Measurements from ENCODE around the gene CCSER1.

DNA sequence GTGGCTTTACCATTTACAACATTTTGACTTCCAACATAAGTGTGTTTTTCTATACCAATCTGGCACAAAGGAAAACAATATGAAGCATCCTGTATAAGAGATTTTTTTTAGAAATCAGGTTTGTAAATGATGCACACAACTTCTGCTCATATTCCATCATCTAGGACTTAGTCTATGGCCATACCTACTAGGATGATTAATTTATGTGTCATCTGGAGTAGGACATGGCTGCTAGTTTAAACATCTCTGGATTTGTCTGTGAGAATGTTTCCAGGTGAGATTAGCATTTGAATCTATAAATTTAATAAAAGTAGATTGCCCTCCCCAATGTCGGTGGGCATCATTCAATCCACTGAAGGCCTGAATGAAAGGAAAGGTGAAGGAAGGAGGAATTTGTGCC lies 1493.8 kb downstream of the CCSER1 start:
- TF ChIP-seq, protein P1, sequence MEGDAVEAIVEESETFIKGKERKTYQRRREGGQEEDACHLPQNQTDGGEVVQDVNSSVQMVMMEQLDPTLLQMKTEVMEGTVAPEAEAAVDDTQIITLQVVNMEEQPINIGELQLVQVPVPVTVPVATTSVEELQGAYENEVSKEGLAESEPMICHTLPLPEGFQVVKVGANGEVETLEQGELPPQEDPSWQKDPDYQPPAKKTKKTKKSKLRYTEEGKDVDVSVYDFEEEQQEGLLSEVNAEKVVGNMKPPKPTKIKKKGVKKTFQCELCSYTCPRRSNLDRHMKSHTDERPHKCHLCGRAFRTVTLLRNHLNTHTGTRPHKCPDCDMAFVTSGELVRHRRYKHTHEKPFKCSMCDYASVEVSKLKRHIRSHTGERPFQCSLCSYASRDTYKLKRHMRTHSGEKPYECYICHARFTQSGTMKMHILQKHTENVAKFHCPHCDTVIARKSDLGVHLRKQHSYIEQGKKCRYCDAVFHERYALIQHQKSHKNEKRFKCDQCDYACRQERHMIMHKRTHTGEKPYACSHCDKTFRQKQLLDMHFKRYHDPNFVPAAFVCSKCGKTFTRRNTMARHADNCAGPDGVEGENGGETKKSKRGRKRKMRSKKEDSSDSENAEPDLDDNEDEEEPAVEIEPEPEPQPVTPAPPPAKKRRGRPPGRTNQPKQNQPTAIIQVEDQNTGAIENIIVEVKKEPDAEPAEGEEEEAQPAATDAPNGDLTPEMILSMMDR (IDR thresholded peaks at IDR 0.05) = no peak
- no peak for TF ChIP-seq POLR2A (IDR thresholded peaks at IDR 0.05)
- no peak for TF ChIP-seq EP300 (IDR thresholded peaks at IDR 0.05)
